Medulla oblongata (tissue), 1 donor: ENCODE results near the gene INAVA.

Source experiments
- DNase-seq: peaks from one replicate; pipeline ENCODE4 v3.0.0-alpha.2; 2015; ENCODE audit errors: extremely low spot score

INAVA gene, protein sequence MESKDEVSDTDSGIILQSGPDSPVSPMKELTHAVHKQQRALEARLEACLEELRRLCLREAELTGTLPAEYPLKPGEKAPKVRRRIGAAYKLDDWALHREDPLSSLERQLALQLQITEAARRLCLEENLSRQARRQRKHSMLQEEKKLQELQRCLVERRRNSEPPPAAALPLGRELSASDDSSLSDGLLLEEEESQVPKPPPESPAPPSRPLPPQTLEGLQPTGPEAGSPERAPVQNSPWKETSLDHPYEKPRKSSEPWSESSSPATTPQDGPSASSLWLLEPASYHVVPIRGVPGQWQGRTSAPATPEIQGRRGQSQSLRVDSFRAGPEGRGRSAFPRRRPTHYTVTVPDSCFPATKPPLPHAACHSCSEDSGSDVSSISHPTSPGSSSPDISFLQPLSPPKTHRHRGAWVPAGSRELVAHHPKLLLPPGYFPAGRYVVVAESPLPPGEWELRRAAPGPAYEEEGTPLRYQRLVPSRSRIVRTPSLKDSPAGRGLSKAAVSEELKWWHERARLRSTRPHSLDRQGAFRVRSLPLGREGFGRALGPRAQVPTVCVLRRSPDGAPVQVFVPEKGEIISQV

DNA sequence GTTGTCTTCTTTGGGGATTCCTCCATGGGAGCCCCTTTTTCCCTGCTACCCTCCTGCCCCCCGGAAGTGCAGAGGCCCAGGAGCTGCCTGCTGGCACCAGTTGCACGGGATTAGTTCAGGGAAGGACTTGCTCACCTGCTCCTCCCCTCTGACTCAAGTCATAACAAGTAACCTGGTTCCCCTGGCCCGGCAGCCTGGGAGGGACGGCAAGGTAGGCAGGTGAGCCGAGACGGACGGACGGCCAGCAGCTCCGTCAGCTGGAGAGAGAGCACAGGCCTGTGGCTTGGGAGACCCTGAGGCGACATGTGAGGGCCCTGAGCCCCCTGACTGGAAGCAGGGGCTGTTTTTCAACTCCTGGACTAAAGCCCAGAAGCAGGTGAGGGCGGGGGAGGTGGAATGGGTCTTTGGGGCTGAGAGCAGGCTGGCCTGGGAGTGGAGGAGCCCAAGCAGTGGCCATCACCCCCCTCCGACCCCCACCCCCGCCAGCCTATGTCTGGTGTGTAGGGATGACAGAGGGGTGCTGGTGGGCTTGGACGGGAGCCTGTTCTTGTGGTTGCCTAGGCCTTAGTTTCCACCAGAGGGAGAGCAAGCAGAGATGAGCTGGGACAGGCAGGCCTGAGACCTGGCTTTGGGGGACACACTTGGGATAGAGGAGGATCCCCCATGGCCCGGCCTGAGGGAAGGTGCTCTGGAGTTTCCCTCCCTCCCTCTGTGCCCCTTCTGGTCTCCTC is at the start of gene INAVA:
INAVA (plus strand) TSS at position 189 of the 731 bp plus-strand sequence. CDS start 3,501 bp downstream, outside the sequence.
- no peak for DNase-seq

DNA sequence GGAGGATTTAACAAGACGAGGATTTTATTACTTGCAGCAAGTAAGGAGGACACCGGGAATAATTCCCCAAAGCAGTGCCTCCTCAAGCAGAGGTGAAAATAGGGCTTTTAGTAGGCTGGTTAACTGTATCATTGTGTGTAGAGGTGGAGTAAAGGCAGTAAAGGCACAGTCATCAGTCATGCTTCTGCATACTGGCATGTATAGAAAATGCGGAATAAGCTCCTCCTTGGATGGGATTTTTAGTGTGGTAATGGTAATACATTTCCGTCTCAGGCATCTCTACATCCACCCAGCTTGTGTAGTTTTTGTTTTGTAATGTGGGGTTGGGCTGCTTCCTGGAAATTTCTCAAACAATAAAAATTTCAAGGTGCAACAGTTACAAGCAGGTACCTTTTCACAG is 49.3 kb upstream of the INAVA start:
- no peak for DNase-seq

DNA sequence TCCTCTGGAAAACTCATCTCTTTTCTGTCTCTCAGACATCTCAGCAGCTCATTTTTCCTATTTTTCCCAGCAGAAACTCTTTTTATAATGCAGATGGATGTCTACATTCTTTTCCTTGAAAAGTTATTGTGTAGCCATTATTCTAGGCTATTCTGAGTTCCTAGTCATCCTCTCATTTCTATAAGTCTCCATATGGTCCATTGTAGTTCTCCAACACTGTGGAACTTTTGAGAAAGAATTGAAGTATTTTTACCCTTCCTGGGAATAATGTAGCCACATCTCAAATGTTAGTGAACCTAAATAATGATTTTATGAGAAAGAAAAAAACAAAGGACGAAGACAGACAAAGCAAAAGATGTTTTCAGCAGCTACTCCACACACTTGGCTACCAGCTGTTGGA is 48.3 kb upstream of the INAVA start:
- DNase-seq, result no peak

DNA sequence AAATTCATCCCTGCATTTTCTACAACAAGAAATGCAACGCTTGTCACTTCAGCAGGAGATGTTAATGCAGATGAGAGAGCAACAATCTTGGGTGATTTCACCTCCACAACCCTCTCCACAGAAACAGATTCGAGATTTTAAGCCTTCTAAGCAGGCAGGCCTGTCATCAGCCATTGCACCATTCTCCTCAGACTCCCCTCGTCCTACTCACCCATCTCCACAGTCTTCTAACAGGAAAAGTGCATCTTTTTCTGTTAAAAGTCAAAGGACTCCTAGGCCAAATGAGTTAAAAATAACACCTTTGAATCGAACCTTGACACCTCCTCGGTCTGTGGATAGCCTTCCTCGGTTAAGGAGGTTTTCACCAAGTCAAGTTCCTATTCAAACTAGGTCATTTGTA is 45.3 kb upstream of the INAVA start:
- no peak for DNase-seq

DNA sequence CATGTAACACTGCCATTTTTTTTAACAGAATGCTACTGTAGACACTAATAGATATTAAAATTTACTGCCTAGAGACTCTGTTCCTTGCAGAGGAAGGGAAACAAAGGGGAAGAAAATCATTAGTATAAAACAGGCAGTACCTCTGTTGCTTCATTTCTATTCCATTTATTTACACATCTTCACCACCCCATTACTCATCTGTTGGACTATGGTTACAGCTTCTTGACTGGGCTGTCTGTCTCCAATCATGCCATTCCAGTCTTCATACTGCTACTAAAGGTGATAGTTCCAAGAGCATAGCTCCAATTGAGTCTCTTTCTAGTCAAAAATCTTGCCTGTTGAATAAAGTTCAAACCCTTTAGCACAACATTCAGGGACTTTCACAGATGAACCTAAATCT is 44.1 kb upstream of the INAVA start:
- no peak for DNase-seq

DNA sequence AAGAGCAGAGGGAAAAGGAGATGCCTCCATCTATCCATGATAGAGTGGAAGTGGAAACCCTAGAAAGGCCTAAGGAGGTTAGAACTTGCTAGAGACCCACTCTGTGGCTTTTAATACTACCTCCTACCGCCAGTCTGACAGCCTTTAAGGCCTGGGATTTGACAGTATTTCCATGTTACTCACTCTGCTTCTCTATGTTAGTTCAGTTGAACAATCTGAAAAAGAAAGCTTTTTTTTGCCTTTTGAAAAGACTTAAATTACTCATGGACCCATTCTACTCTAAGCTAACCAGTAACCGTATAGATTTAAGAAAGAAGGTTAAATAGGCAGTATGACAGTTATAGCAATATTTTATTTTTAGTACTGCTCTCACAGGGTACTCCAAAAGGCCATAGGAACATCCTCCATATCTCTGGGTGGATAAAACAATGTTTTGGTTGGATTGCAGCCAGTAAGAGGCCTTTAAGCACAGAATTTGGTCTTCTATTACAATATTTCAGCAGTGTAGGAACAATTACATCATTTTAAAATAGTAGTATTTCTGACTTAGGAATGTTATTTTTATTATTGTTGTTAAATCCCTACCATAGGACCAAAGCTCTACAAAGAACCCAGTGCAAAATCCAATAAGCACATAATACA is 37.9 kb upstream of the INAVA start:
- no peak for DNase-seq

DNA sequence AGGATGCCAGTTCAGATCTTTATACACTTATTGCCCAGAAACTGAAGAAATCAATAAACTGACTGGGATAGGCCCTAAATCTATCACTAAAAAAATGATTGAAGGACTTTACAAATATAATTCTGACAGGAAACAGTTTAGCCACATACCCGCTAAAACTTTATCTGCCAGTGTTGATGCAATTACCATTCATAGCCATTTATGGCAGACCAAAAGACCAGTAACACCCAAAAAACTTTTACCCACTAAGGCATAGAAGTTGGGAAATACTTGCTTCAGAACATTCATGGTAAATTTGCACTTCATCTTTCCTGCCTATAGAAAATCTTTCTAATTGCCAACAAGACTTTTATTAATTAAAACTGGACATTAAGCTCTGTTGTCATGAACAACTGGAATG is 36.9 kb upstream of the INAVA start:
- DNase-seq, result no peak

DNA sequence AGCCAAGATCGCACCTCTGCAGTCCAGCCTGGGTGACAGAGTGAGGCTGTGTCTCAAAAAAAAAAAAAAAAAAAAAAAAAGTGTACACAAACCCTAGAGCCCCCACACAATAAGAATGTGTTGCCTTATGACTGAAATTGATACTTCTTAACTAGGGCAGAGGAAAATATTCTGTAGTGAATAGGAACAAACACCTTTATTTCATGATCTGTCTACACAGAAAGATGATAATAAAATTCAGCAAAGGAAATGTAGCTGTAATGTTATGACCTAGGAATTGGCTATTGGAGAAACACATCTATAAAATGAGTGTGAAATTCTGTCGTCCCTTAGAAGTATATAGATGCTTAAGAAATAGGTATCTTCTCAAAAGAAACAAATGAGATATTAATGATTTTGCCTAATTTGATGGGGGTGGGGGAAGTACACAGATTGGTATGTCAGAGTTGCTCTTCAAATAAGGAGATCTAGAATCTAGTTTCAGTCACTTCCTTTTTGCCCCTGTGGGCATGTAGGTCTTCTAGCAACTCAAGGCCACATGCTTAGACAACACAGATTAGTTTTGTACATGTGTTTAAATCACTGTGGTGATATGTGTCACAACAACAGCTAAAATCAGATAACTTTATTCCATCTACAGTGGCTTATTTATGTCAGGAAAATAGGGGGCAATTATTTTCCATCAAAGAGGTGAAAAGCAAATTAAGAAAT is 32.6 kb upstream of the INAVA start:
- no peak for DNase-seq

DNA sequence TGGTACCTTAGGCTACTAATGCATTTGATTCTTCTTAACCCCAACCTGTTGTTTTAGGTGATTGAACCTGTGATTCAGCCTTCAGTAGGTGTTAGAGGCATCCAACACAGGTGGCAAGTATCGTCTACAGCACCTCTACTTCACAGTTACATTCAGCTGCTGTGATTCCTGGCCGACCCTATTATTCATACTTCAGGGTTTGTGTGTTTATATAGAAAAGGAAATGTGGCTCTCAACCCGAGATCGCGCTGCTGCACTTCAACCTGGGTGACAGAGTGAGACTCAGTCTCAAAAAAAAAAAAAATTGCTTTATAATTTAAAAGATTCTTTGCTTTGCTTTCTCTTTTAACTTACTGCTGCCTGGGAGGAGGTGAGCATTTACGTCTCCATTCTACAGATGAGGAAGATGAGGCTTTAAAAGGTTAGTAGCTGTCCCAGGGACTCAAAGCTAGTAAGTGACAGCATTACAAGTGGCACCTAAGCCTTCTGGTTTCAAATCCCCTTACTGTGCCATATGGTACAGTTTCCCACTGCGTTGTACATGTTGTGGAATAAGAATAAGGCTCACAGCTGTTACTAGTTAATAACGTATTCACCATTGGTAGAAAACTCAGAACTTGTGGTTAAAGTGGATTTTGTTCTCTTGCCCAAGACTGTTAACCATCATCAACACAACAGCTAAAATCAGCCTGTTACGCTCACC is 31.8 kb upstream of the INAVA start:
- no peak for DNase-seq

DNA sequence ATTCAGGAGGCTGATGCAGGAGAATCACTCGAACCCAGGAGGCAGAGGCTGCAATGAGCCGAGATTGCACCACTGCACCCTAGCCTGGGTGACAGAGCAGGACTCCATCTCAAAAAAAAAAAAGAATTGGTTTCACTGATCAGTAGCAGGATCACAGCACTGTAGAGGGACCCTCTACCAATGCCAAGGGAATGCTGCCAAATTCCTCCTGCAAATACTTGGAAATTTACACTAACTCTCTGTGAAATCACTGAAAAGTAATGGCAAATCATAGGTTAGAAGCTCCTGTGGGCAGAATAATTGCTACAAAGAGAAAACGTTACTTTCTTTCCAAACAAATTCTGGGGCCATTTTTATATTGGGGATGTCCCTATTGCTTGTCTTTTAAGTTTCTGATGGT is 28.6 kb upstream of the INAVA start:
- no peak for DNase-seq

DNA sequence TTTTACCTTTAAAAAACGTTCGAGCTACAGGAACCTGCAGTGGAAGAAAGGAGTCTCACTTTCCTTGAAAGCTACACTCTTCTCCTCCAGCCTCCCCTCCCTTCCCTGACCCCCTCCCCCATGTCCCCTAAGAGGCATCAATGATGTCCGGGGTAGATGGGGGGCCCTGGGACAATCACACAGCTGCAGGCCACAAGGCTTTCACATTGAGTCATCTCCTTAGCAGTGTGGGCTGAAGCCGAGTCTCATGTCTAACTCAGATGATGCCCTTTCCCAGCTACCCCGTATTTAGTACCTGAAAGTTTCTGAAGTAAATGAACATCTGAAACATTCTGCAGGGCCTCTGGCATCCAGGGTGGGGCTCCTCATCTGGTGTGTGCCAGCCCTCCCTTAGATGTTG is 28.2 kb upstream of the INAVA start:
- no peak for DNase-seq

DNA sequence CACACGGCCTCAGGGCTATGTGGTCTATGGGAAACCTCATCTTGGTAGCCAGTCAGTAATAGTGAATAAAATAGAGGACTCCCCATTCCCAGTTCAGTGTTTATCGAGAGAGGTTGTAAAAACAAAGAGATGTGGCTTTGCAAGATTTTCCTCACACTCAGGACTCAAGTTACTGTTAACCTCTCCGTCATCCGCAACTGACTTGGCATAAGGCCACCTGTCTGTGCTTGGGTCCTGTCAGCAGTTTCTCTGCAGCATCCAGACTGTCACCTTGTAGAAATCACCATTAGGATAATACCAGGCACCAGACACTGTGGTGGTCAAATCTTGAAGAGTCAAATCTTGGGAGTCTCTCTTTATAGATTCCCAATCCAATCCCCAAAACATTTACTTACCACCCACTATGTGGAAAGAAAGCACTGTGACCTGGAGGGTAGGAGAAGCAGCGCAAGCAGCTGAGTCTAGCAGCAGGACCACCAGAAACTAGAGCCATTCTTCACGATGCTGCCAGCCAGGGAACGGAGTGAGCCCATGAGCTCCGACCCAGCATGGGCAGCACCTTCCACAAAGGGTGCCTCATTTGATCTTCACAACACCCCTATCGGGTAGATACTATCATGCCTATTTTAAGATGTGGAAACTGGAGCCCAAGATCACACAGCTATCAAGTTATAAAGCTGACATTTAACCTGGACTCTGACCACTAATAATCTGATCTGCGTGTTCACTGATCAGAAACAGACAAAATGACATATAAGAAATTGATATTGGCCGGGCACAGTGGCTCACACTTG is 27.5 kb upstream of the INAVA start:
- no peak for DNase-seq

DNA sequence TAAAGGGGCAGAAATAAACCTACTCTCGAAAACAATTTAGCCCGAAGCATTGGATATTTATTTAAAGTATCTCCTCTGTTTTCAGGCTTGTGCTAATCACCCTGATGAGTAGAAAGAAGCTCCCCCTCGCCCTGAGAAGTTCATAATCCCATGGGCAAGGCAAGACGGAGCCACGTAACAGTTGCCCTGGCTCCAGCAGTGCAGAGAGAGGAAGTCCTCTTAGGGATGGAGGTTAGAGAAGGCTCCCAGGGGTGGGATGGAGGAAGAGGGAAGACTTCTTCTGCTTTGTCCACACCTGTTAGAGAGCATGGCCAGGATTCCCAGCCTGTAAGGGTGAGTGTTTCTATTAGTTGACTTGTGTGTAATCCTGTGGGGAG is 25.3 kb upstream of the INAVA start:
- DNase-seq, result no peak

DNA sequence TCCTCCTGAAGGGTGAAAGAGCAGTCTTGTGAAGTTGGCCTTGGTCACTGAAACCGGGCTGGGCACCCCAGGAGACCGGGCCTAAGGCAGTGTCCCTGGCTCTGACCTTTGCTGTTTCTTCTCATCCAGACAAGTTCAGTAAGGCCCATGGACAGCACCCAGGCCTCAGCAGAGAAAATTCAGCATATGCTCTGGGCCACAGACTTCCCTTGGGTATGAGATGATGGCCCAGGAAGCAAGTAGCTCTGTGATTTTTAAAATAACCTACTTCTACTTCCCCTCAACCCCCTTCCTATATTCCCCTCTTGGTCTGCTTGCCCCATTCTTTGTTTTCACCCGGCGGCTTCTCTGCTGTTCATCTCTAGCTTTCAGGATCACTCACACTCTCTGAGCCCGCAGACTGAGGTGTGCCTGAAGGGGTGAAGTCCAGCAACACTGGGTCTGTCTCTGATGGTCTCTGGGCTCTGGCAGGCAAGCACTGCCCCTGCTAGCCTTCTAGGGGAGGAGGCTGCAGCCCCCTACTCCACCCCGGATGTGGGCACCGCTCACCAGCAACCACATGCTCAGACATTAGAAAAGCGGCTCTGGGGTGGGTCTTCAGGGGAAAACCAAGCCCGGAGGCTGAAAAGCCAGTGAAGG is 24.8 kb upstream of the INAVA start:
- no peak for DNase-seq

DNA sequence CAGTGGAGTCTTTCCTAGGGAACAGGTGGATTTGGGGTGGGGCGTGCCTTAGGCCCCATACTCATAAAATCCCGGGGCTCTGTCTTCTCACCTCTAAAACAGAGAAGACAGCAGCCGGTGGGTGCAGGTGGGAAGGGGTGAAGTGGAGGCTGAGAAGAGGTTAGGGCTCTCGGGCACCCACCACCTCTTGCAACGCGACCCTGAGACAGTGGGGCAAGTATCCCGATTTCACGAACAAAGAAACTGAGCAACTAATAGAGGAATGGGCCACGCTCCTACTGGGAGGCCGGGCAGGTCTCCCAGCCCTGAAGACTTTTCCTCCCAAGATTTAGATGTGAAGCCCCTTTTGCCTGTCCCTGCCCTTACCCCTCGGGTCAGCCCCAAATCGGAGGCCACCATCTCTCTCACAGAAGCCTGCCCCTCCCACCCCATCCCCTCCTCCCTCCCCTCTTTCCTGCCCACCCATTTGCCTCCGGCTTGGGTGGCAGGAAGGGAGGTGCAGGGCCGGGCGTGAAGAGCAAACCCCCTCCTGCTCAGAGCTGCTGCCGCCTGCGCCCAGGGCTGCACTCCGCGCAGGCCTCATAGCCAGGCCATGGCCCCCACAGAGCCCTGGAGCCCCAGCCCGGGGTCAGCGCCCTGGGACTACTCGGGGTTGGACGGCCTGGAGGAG is 22.1 kb upstream of the INAVA start, which contains the start of gene GPR25:
GPR25 (plus strand) TSS at position 536 of the 670 bp plus-strand sequence; CDS start at position 593, 57 bp downstream.
- no peak for DNase-seq

DNA sequence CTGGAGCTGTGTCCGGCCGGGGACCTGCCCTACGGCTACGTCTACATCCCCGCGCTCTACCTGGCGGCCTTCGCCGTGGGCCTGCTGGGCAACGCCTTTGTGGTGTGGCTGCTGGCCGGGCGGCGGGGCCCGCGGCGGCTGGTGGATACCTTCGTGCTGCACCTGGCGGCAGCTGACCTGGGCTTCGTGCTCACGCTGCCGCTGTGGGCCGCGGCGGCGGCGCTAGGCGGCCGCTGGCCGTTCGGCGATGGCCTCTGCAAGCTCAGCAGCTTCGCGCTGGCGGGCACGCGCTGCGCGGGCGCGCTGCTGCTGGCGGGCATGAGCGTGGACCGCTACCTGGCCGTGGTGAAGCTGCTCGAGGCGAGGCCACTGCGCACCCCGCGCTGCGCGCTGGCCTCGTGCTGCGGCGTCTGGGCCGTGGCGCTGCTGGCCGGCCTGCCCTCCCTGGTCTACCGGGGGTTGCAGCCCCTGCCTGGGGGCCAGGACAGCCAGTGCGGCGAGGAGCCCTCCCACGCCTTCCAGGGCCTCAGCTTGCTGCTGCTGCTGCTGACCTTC is 21.5 kb upstream of the INAVA start:
- DNase-seq, result no peak

DNA sequence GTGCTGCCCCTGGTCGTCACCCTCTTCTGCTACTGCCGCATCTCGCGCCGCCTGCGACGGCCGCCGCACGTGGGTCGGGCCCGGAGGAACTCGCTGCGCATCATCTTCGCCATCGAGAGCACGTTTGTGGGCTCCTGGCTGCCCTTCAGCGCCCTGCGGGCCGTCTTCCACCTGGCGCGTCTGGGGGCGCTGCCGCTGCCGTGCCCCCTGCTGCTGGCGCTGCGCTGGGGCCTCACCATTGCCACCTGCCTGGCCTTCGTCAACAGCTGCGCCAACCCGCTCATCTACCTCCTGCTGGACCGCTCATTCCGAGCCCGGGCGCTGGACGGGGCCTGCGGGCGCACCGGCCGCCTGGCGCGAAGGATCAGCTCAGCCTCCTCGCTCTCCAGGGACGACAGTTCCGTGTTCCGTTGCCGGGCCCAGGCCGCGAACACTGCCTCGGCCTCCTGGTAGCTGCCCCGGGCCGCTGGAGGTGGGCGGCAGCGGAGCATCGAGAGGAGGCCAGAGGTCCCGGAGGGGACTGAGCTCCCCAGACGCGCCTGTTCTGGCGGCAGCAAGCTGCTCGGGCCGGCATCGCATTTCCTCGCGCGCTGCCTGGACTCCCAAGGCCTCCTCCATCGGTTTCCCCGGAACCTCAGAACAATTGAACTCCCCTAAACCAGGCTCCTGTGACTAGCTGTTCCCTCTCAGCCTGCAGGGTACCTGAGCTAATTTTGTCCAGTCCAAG is 20.9 kb upstream of the INAVA start:
- DNase-seq, result no peak

DNA sequence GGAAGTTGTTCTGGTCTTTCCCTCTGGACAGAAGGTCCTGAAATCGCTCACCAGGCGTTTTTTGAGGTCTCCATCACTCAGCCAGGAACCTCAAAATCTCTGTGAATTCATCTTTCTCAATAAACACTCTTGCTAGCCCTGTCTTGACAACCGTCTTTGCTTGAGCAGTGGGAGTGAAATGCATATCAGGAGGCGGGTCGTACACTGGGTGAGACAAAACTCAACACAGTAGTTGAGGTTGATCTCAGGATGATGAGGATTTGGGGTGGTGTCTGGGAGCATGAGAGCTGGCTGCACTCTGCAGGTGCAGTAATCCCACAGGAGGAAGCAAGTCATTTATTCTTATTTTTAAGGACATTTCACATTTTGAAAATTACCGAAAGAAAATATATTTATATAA is 20.0 kb upstream of the INAVA start:
- DNase-seq, result no peak
